GM23338 (cell line): ENCODE results near the gene USP46. TPM values are rescaled to one million over a fixed set of nuclear protein-coding genes. Genes with fewer than 3 reads are reported as not detected.

Experiments used
- ATAC-seq: fragments of 200-7000 bp; cut with Tn5 transposase; 3 replicates; pipeline ENCODE4 v1.9.1; 2020
- DNase-seq: peaks from one replicate; pipeline ENCODE4 v3.0.0-alpha.2; 2015; ENCODE audit warnings: low spot score
- H2AFZ ChIP-seq: fragments of 200-600 bp; sonication (generic); 2 replicates; pipeline ENCODE4 v1.8.0; 2016; ENCODE audit warnings: antibody characterized with exemption, mild to moderate bottlenecking, moderate library complexity
- H3F3A ChIP-seq: fragments of 200-600 bp; sonication (generic); replicated peaks from 2 replicates; pipeline ENCODE4 v1.8.0; 2017; ENCODE audit warnings: antibody characterized with exemption, mixed run types, low read depth
- H3K27ac ChIP-seq: fragments of 200-600 bp; sonication (generic); 2 replicates; pipeline ENCODE4 v1.6.1; 2016; ENCODE audit warnings: low read depth
- H3K27me3 ChIP-seq: fragments of 200-600 bp; sonication (generic); 2 replicates; pipeline ENCODE4 v1.8.0; 2016; ENCODE audit warnings: mild to moderate bottlenecking, mixed run types, moderate library complexity; ENCODE audit not compliant: insufficient read depth
- H3K36me3 ChIP-seq: fragments of 200-600 bp; sonication (generic); 2 replicates; pipeline ENCODE4 v1.8.0; 2016; ENCODE audit warnings: mild to moderate bottlenecking; ENCODE audit not compliant: insufficient read depth
- H3K4me1 ChIP-seq: fragments of 200-600 bp; sonication (generic); 2 replicates; pipeline ENCODE4 v1.8.0; 2016; ENCODE audit warnings: mild to moderate bottlenecking, moderate library complexity; ENCODE audit not compliant: insufficient read depth
- H3K4me2 ChIP-seq: fragments of 200-600 bp; sonication (generic); 2 replicates; pipeline ENCODE4 v1.7.1; 2017; ENCODE audit warnings: mixed run types
- H3K4me3 ChIP-seq: fragments of 200-600 bp; sonication (generic); 2 replicates; pipeline ENCODE4 v1.6.1; 2016; ENCODE audit warnings: mixed run types
- H3K79me2 ChIP-seq: fragments of 200-600 bp; sonication (generic); replicated peaks from 2 replicates; pipeline ENCODE4 v1.8.0; 2017; ENCODE audit warnings: mild to moderate bottlenecking; ENCODE audit not compliant: insufficient read depth
- H3K9me2 ChIP-seq: fragments of 200-600 bp; sonication (generic); 2 replicates; pipeline ENCODE4 v1.8.0; 2017; ENCODE audit not compliant: insufficient read depth
- H4K20me1 ChIP-seq: fragments of 200-600 bp; sonication (generic); replicated peaks from 2 replicates; pipeline ENCODE4 v1.8.0; 2017; ENCODE audit warnings: mild to moderate bottlenecking; ENCODE audit not compliant: insufficient read depth
- H3K27ac Mint-ChIP-seq: 2 replicates; pipeline ENCODE4 v1.8.0; 2020; ENCODE audit warnings: inconsistent platforms, mild to moderate bottlenecking, moderate library complexity, mixed read lengths
- H3K27me3 Mint-ChIP-seq: 3 replicates; pipeline ENCODE4 v1.8.0; 2022; ENCODE audit warnings: low read depth, mild to moderate bottlenecking, moderate library complexity, mixed read lengths, inconsistent platforms; ENCODE audit not compliant: insufficient read depth, poor library complexity
- H3K36me3 Mint-ChIP-seq: 3 replicates; pipeline ENCODE4 v1.8.0; 2021; ENCODE audit warnings: low read depth, mild to moderate bottlenecking, inconsistent platforms, moderate library complexity, mixed read lengths
- H3K4me1 Mint-ChIP-seq: 3 replicates; pipeline ENCODE4 v1.8.0; 2020; ENCODE audit warnings: mild to moderate bottlenecking, inconsistent platforms, mixed read lengths
- H3K4me3 Mint-ChIP-seq: 3 replicates; pipeline ENCODE4 v1.8.0; 2021; ENCODE audit warnings: moderate library complexity, mild to moderate bottlenecking, inconsistent platforms, mixed read lengths
- H3K9me3 Mint-ChIP-seq: 3 replicates; pipeline ENCODE4 v1.8.0; 2020; ENCODE audit warnings: moderate library complexity, mild to moderate bottlenecking, inconsistent platforms, mixed read lengths
- CTCF ChIP-seq, 2 experiments: fragments of 200-600 bp in 1 of 2; sonication (generic) in 1 of 2; conservative IDR thresholded peaks; 2 replicates each; pipeline versions ENCODE4 v1.5.1 to v1.6.1; 2016 to 2017; ENCODE audit warnings: antibody characterized with exemption in 2 of 2, low read depth in 2 of 2, mild to moderate bottlenecking in 2 of 2, moderate library complexity in 1 of 2
- EZH2 ChIP-seq: fragments of 200-600 bp; sonication (generic); IDR thresholded peaks from one replicate; pipeline ENCODE4 v1.8.0; 2017; ENCODE audit warnings: antibody characterized with exemption, mild to moderate bottlenecking, low read depth; ENCODE audit not compliant: unreplicated experiment
- JUNB ChIP-seq: IDR thresholded peaks from one replicate; pipeline ENCODE4 v1.6.1; 2016; ENCODE audit warnings: antibody characterized with exemption; ENCODE audit not compliant: unreplicated experiment
- NANOG ChIP-seq: IDR thresholded peaks from 2 replicates; pipeline ENCODE4 v1.6.1; 2016; ENCODE audit warnings: antibody characterized with exemption, borderline replicate concordance
- POLR2AphosphoS5 ChIP-seq: IDR thresholded peaks from 2 replicates; pipeline ENCODE4 v1.6.1; 2016; ENCODE audit warnings: antibody characterized with exemption, low read depth
- STAT1 ChIP-seq: IDR thresholded peaks from one replicate; pipeline ENCODE4 v1.6.1; 2016; ENCODE audit warnings: antibody characterized with exemption; ENCODE audit not compliant: unreplicated experiment
- ZNF331 ChIP-seq: fragments of 250-450 bp; sonication (Bioruptor Pico); IDR thresholded peaks from 2 replicates; pipeline ENCODE4 v1.5.0; 2020; ENCODE audit warnings: low read depth, mild to moderate bottlenecking, moderate library complexity
- polyA plus RNA-seq: library from polyadenylated mRNA; unstranded; fragments of >200 nt; fragmentation: Nextera tagmentation; extraction: Ambion mirVana; gene quantifications from 2 replicates; pipeline ENCODE4 v1.2.1, GENCODE V29; 2016
- total RNA-seq: library from RNA; depleted of rRNA; stranded (reverse); fragments of >200 nt; shearing (Covaris generic); gene quantifications from 2 replicates; pipeline ENCODE4 v1.2.3, GENCODE V29; 2014
- TF ChIP-seq, protein P1 (sequence below): IDR thresholded peaks from one replicate; pipeline ENCODE4 v1.6.1; 2018; ENCODE audit warnings: antibody characterized with exemption; ENCODE audit not compliant: unreplicated experiment
- TF ChIP-seq, protein P2 (sequence below): fragments of 250-450 bp; sonication (Bioruptor Pico); IDR thresholded peaks from 2 replicates; pipeline ENCODE4 v1.5.0; 2020; ENCODE audit warnings: mild to moderate bottlenecking, moderate library complexity

USP46 gene
- total and polyA plus RNA-seq, 2 experiments from 2014 or later, result 40.5 to 59.4 TPM

DNA sequence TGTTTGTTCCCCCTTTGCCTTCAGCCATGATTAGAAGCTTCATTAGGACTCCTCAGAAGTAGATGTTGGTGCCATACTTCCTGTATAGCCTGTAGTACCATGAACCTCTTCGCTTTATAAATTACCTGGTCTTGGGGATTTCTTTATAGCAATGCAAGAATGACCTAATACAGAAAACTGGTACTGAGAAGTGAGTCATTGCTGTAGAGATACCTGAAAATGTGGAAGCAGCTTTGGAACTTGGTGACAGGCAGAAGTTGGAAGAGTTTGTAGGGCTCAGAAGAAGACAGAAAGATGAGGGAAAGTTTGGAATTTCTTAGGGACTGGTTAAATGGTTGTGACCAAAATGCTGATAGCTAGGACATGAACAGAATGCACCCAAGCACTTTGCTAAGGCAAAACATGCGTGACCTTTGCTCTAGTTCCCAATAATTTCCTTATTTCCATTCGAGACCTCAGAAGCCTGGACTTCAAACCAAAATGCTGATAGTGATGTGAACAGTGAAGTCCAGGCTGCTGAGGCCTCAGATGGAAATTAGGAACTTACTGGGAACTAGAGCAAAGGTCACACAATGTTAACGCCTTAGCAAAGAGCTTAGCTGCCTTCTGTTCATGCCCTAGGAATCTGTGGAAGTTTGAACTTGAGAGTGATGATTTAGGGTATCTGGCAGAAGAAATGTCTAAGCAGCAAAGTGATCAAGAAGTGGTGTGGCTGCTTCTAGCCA is 3.0 kb upstream of the USP46 start:
- no peaks in the 10 kb centered on the region for H4K20me1 ChIP-seq
- no peak for TF ChIP-seq NANOG
- TF ChIP-seq, protein P1, sequence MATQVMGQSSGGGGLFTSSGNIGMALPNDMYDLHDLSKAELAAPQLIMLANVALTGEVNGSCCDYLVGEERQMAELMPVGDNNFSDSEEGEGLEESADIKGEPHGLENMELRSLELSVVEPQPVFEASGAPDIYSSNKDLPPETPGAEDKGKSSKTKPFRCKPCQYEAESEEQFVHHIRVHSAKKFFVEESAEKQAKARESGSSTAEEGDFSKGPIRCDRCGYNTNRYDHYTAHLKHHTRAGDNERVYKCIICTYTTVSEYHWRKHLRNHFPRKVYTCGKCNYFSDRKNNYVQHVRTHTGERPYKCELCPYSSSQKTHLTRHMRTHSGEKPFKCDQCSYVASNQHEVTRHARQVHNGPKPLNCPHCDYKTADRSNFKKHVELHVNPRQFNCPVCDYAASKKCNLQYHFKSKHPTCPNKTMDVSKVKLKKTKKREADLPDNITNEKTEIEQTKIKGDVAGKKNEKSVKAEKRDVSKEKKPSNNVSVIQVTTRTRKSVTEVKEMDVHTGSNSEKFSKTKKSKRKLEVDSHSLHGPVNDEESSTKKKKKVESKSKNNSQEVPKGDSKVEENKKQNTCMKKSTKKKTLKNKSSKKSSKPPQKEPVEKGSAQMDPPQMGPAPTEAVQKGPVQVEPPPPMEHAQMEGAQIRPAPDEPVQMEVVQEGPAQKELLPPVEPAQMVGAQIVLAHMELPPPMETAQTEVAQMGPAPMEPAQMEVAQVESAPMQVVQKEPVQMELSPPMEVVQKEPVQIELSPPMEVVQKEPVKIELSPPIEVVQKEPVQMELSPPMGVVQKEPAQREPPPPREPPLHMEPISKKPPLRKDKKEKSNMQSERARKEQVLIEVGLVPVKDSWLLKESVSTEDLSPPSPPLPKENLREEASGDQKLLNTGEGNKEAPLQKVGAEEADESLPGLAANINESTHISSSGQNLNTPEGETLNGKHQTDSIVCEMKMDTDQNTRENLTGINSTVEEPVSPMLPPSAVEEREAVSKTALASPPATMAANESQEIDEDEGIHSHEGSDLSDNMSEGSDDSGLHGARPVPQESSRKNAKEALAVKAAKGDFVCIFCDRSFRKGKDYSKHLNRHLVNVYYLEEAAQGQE, result no peak
- TF ChIP-seq ZNF331 (CRISPR knock-in tag), result no peak
- peaks cover 3% of the 10 kb centered on the region; the same call in 1 of the 2 replicates for H3F3A ChIP-seq
- H3K4me1 ChIP-seq, result peaks cover 22% of the 10 kb centered on the region; the same call in 1 of the 2 replicates
- DNase-seq (no peak), ATAC-seq (no peak)
- no peaks in the 10 kb centered on the region for H3K36me3 ChIP-seq
- Mint-ChIP-seq H3K4me3 (no peak overlapping the region), H3K36me3 (peaks cover 48% of the 10 kb centered on the region), H3K27ac (no peak overlapping the region), H3K27me3 (peaks cover 11% of the 10 kb centered on the region), H3K9me3 (peaks cover 29% of the 10 kb centered on the region), H3K4me1 (peaks cover 20% of the 10 kb centered on the region)
- H3K79me2 ChIP-seq, result peaks cover 18% of the 10 kb centered on the region
- H3K27me3 ChIP-seq, result peaks cover 15% of the 10 kb centered on the region
- H3K9me2 ChIP-seq, result 0 out of 2 replicates have a peak, but pooled peaks cover 5% of the 10 kb centered on the region
- no peak overlapping the region for H3K27ac ChIP-seq
- no peak overlapping the region for H3K4me3 ChIP-seq
- H3K4me2 ChIP-seq, result 0 out of 2 replicates have a peak overlapping the region, but pooled peaks have one; percentile 30
- H2AFZ ChIP-seq, result no peak overlapping the region

GRCh38 chr4:52660643-52661042 is 1.5 kb upstream of the USP46 start:
- Histone ChIP-seq H3K4me3 (peak overlapping the region; percentile 88), H3K4me2 (peak overlapping the region; percentile 98), H3F3A (peaks cover 3% of the 10 kb centered on the region; the same call in 1 of the 2 replicates), H3K79me2 (peaks cover 33% of the 10 kb centered on the region), H3K4me1 (peaks cover 37% of the 10 kb centered on the region; the same call in 1 of the 2 replicates), H3K27me3 (peaks cover 15% of the 10 kb centered on the region), H3K9me2 (0 out of 2 replicates have a peak, but pooled peaks cover 5% of the 10 kb centered on the region), H3K27ac (no peak overlapping the region), H2AFZ (no peak overlapping the region), H4K20me1 (no peaks in the 10 kb centered on the region), H3K36me3 (no peaks in the 10 kb centered on the region)
- Mint-ChIP-seq H3K9me3 (peaks cover 29% of the 10 kb centered on the region), H3K4me3 (peak overlapping the region; percentile 79), H3K27ac (no peak overlapping the region), H3K36me3 (peaks cover 61% of the 10 kb centered on the region), H3K4me1 (peaks cover 33% of the 10 kb centered on the region), H3K27me3 (peaks cover 11% of the 10 kb centered on the region)
- DNase-seq, result no peak
- no peak for ATAC-seq
- TF ChIP-seq JUNB, result no peak
- no peak for TF ChIP-seq ZNF331 (CRISPR knock-in tag)
- TF ChIP-seq CTCF (conservative IDR thresholded peaks at IDR 0.05; ENCODE audit: low read depth in 2 of 2), result no peak
- TF ChIP-seq, protein P2, sequence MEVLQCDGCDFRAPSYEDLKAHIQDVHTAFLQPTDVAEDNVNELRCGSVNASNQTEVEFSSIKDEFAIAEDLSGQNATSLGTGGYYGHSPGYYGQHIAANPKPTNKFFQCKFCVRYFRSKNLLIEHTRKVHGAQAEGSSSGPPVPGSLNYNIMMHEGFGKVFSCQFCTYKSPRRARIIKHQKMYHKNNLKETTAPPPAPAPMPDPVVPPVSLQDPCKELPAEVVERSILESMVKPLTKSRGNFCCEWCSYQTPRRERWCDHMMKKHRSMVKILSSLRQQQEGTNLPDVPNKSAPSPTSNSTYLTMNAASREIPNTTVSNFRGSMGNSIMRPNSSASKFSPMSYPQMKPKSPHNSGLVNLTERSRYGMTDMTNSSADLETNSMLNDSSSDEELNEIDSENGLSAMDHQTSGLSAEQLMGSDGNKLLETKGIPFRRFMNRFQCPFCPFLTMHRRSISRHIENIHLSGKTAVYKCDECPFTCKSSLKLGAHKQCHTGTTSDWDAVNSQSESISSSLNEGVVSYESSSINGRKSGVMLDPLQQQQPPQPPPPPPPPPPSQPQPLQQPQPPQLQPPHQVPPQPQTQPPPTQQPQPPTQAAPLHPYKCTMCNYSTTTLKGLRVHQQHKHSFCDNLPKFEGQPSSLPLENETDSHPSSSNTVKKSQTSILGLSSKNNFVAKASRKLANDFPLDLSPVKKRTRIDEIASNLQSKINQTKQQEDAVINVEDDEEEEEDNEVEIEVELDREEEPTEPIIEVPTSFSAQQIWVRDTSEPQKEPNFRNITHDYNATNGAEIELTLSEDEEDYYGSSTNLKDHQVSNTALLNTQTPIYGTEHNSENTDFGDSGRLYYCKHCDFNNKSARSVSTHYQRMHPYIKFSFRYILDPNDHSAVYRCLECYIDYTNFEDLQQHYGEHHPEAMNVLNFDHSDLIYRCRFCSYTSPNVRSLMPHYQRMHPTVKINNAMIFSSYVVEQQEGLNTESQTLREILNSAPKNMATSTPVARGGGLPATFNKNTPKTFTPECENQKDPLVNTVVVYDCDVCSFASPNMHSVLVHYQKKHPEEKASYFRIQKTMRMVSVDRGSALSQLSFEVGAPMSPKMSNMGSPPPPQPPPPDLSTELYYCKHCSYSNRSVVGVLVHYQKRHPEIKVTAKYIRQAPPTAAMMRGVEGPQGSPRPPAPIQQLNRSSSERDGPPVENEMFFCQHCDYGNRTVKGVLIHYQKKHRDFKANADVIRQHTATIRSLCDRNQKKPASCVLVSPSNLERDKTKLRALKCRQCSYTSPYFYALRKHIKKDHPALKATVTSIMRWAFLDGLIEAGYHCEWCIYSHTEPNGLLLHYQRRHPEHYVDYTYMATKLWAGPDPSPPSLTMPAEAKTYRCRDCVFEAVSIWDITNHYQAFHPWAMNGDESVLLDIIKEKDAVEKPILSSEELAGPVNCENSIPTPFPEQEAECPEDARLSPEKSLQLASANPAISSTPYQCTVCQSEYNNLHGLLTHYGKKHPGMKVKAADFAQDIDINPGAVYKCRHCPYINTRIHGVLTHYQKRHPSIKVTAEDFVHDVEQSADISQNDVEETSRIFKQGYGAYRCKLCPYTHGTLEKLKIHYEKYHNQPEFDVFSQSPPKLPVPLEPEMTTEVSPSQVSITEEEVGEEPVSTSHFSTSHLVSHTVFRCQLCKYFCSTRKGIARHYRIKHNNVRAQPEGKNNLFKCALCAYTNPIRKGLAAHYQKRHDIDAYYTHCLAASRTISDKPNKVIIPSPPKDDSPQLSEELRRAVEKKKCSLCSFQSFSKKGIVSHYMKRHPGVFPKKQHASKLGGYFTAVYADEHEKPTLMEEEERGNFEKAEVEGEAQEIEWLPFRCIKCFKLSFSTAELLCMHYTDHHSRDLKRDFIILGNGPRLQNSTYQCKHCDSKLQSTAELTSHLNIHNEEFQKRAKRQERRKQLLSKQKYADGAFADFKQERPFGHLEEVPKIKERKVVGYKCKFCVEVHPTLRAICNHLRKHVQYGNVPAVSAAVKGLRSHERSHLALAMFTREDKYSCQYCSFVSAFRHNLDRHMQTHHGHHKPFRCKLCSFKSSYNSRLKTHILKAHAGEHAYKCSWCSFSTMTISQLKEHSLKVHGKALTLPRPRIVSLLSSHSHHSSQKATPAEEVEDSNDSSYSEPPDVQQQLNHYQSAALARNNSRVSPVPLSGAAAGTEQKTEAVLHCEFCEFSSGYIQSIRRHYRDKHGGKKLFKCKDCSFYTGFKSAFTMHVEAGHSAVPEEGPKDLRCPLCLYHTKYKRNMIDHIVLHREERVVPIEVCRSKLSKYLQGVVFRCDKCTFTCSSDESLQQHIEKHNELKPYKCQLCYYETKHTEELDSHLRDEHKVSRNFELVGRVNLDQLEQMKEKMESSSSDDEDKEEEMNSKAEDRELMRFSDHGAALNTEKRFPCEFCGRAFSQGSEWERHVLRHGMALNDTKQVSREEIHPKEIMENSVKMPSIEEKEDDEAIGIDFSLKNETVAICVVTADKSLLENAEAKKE (CRISPR knock-in tag), result no peak
- TF ChIP-seq EZH2, result no peak
- no peak for TF ChIP-seq STAT1
- TF ChIP-seq NANOG, result no peak
- no peak for TF ChIP-seq POLR2AphosphoS5
